H1 (cell line): ENCODE measurements around the gene RAB41. TPM values are rescaled to one million over a fixed set of nuclear protein-coding genes. Genes with fewer than 3 reads are reported as not detected.

Source experiments
- BACH1 ChIP-seq: IDR thresholded peaks from 2 replicates; pipeline ENCODE4 v1.6.1; 2012; ENCODE audit warnings: low read length, improper control_type of control experiment
- BRCA1 ChIP-seq: IDR thresholded peaks from 2 replicates; pipeline ENCODE4 v1.6.1; 2012; ENCODE audit warnings: low read depth, low read length, improper control_type of control experiment
- EGR1 ChIP-seq: IDR thresholded peaks from 2 replicates; pipeline ENCODE4 v1.6.1; 2011; ENCODE audit warnings: low read depth, low read length, borderline replicate concordance
- HDAC6 ChIP-seq: IDR thresholded peaks from one replicate; pipeline ENCODE4 v1.7.1; 2012; ENCODE audit warnings: low read depth, mild to moderate bottlenecking, inconsistent platforms, low read length, moderate library complexity
- JUN ChIP-seq: IDR thresholded peaks from 2 replicates; pipeline ENCODE4 v1.6.1; 2011; ENCODE audit warnings: low read depth, mild to moderate bottlenecking, improper control_type of control experiment, low read length
- POLR2A ChIP-seq, 2 experiments: IDR thresholded peaks; 1 replicate in 1 of 2; 2 replicates in 1 of 2; pipeline ENCODE4 v1.6.1; 2011; ENCODE audit warnings: low read depth in 2 of 2, low read length in 2 of 2, mild to moderate bottlenecking in 2 of 2; ENCODE audit errors: control extremely low read depth in 1 of 2
- POLR2AphosphoS5 ChIP-seq: IDR thresholded peaks from 2 replicates; pipeline ENCODE4 v1.6.1; 2011; ENCODE audit warnings: low read depth, low read length
- SAP30 ChIP-seq: fragments of 300-600 bp; sonication (generic); IDR thresholded peaks from 2 replicates; pipeline ENCODE4 v1.7.1; 2012; ENCODE audit warnings: low read length, moderate library complexity, mild to moderate bottlenecking, inconsistent platforms; ENCODE audit not compliant: insufficient read depth, insufficient replicate concordance
- SIX5 ChIP-seq: IDR thresholded peaks from 2 replicates; pipeline ENCODE4 v1.6.1; 2011; ENCODE audit warnings: mild to moderate bottlenecking, low read depth, low read length
- polyA plus RNA-seq, 7 experiments: library from polyadenylated mRNA; depleted of rRNA in 3 of 7; stranded (reverse) in 5 of 7; unstranded in 2 of 7; fragments of >200 nt in 5 of 7; fragments of 200-250 nt in 2 of 7; gene quantifications; 1 replicate in 5 of 7; 2 replicates in 1 of 7; 4 replicates in 1 of 7; pipeline versions ENCODE4 v1.2.1 to v1.2.3, GENCODE V29; 2011 to 2013; ENCODE audit warnings: missing spikeins in 2 of 7, mixed read lengths in 2 of 7
- total RNA-seq: library from RNA; stranded (reverse); fragmentation: NEBNext Ultra II Directional; extraction: Animal tissue kit (Norgen Biotek cat#: 25700); gene quantifications from 2 replicates; pipeline ENCODE4 v1.2.1, GENCODE V29; 2021
- TF ChIP-seq, protein P1 (sequence below): fragments of 300-600 bp; sonication (generic); IDR thresholded peaks from 2 replicates; pipeline ENCODE4 v1.7.1; 2012; ENCODE audit warnings: low read length, moderate library complexity, mild to moderate bottlenecking, inconsistent platforms; ENCODE audit not compliant: insufficient replicate concordance
- TF ChIP-seq, protein P2 (sequence below): IDR thresholded peaks from 2 replicates; pipeline ENCODE4 v1.6.1; 2012; ENCODE audit warnings: inconsistent platforms
- TF ChIP-seq, protein P3 (sequence below): IDR thresholded peaks from 2 replicates; pipeline ENCODE4 v1.6.1; 2012; ENCODE audit warnings: inconsistent platforms

The RAB41 gene
- total and polyA plus RNA-seq, 2 of the 8 experiments (the other 6 are each of a cell fraction or from before 2014, with no cell fraction given) = not detected

DNA sequence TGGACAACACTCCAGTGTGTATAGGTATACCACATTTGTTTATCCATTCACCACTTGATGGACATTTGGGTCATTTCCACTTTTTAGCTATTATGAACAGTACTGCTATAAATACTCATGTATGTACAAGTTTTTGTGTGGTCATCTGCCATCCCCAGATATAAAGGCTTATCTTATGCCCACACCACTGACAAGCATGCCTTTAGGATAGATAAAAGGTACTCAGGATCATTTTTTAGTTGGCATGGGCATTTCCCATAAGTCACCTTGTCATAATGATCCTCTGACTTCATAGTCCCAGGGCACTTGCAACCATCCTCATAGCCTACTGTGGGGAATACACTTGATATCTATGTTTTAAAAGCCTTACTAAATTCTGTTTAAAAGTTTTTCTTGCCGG, 41.2 kb upstream of the RAB41 start (continued):
- TF ChIP-seq, protein P1, sequence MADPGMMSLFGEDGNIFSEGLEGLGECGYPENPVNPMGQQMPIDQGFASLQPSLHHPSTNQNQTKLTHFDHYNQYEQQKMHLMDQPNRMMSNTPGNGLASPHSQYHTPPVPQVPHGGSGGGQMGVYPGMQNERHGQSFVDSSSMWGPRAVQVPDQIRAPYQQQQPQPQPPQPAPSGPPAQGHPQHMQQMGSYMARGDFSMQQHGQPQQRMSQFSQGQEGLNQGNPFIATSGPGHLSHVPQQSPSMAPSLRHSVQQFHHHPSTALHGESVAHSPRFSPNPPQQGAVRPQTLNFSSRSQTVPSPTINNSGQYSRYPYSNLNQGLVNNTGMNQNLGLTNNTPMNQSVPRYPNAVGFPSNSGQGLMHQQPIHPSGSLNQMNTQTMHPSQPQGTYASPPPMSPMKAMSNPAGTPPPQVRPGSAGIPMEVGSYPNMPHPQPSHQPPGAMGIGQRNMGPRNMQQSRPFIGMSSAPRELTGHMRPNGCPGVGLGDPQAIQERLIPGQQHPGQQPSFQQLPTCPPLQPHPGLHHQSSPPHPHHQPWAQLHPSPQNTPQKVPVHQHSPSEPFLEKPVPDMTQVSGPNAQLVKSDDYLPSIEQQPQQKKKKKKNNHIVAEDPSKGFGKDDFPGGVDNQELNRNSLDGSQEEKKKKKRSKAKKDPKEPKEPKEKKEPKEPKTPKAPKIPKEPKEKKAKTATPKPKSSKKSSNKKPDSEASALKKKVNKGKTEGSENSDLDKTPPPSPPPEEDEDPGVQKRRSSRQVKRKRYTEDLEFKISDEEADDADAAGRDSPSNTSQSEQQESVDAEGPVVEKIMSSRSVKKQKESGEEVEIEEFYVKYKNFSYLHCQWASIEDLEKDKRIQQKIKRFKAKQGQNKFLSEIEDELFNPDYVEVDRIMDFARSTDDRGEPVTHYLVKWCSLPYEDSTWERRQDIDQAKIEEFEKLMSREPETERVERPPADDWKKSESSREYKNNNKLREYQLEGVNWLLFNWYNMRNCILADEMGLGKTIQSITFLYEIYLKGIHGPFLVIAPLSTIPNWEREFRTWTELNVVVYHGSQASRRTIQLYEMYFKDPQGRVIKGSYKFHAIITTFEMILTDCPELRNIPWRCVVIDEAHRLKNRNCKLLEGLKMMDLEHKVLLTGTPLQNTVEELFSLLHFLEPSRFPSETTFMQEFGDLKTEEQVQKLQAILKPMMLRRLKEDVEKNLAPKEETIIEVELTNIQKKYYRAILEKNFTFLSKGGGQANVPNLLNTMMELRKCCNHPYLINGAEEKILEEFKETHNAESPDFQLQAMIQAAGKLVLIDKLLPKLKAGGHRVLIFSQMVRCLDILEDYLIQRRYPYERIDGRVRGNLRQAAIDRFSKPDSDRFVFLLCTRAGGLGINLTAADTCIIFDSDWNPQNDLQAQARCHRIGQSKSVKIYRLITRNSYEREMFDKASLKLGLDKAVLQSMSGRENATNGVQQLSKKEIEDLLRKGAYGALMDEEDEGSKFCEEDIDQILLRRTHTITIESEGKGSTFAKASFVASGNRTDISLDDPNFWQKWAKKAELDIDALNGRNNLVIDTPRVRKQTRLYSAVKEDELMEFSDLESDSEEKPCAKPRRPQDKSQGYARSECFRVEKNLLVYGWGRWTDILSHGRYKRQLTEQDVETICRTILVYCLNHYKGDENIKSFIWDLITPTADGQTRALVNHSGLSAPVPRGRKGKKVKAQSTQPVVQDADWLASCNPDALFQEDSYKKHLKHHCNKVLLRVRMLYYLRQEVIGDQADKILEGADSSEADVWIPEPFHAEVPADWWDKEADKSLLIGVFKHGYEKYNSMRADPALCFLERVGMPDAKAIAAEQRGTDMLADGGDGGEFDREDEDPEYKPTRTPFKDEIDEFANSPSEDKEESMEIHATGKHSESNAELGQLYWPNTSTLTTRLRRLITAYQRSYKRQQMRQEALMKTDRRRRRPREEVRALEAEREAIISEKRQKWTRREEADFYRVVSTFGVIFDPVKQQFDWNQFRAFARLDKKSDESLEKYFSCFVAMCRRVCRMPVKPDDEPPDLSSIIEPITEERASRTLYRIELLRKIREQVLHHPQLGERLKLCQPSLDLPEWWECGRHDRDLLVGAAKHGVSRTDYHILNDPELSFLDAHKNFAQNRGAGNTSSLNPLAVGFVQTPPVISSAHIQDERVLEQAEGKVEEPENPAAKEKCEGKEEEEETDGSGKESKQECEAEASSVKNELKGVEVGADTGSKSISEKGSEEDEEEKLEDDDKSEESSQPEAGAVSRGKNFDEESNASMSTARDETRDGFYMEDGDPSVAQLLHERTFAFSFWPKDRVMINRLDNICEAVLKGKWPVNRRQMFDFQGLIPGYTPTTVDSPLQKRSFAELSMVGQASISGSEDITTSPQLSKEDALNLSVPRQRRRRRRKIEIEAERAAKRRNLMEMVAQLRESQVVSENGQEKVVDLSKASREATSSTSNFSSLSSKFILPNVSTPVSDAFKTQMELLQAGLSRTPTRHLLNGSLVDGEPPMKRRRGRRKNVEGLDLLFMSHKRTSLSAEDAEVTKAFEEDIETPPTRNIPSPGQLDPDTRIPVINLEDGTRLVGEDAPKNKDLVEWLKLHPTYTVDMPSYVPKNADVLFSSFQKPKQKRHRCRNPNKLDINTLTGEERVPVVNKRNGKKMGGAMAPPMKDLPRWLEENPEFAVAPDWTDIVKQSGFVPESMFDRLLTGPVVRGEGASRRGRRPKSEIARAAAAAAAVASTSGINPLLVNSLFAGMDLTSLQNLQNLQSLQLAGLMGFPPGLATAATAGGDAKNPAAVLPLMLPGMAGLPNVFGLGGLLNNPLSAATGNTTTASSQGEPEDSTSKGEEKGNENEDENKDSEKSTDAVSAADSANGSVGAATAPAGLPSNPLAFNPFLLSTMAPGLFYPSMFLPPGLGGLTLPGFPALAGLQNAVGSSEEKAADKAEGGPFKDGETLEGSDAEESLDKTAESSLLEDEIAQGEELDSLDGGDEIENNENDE = no peak
- TF ChIP-seq HDAC6 (no peak), BRCA1 (no peak), EGR1 (no peak), BACH1 (no peak), POLR2AphosphoS5 (no peak), SIX5 (no peak), POLR2A (IDR thresholded peaks at IDR 0.05; ENCODE audit: control extremely low read depth in 1 of 2, low read depth in 2 of 2, low read length in 2 of 2) (no peak), SAP30 (no peak), JUN (no peak)
- TF ChIP-seq, protein P2, sequence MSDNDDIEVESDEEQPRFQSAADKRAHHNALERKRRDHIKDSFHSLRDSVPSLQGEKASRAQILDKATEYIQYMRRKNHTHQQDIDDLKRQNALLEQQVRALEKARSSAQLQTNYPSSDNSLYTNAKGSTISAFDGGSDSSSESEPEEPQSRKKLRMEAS = no peak
- TF ChIP-seq, protein P3, sequence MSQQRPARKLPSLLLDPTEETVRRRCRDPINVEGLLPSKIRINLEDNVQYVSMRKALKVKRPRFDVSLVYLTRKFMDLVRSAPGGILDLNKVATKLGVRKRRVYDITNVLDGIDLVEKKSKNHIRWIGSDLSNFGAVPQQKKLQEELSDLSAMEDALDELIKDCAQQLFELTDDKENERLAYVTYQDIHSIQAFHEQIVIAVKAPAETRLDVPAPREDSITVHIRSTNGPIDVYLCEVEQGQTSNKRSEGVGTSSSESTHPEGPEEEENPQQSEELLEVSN = no peak
